Upper lobe of left lung (tissue), 6 donors: Measurements from ENCODE around the gene ALG10. TPM values are rescaled to one million over a fixed set of nuclear protein-coding genes. Genes with fewer than 3 reads are reported as not detected.
"Not testable (repeated sequence)": the region's sequence is repeated elsewhere in the genome, so short reads cannot be mapped to it uniquely, and the experiment has no call there.

ENCODE experiments used
- ATAC-seq, 2 donors: fragments of 200-7000 bp; cut with Tn5 transposase; one replicate each; pipeline ENCODE4 v1.9.1; 2022; ENCODE audit warnings: mild to moderate bottlenecking in 2 of 2, moderate library complexity in 2 of 2; ENCODE audit not compliant: low FRiP score in 2 of 2
- DNase-seq, 2 donors: peaks; one replicate each; pipeline ENCODE4 v3.0.0-alpha.2; 2019 to 2020
- H3K27ac ChIP-seq, 4 donors: fragments of 200-600 bp; sonication (generic); one replicate each; pipeline ENCODE4 v1.5.1; 2016 to 2019
- H3K27me3 ChIP-seq, 4 donors: fragments of 200-600 bp; sonication (generic); one replicate each; pipeline ENCODE4 v1.5.1; 2017 to 2019
- H3K36me3 ChIP-seq, 4 donors: fragments of 200-600 bp; sonication (generic); one replicate each; pipeline ENCODE4 v1.5.1; 2016 to 2019
- H3K4me1 ChIP-seq, 4 donors: fragments of 200-600 bp; sonication (generic); one replicate each; pipeline ENCODE4 v1.5.1; 2018 to 2019
- H3K4me3 ChIP-seq, 4 donors: fragments of 200-600 bp; sonication (generic); one replicate each; pipeline ENCODE4 v1.5.1; 2017 to 2019; ENCODE audit warnings: mild to moderate bottlenecking in 2 of 4, moderate library complexity in 1 of 4
- H3K9me3 ChIP-seq, 4 donors: fragments of 200-600 bp; sonication (generic); one replicate each; pipeline ENCODE4 v1.5.1; 2018 to 2019
- CTCF ChIP-seq, 6 experiments: fragments of 450-650 bp in 4 of 6; fragments of 200-600 bp in 2 of 6; sonication (generic) in 2 of 6; IDR thresholded peaks; one replicate each; pipeline ENCODE4 v1.5.1; 2016 to 2019; ENCODE audit warnings: antibody characterized with exemption in 6 of 6
- EP300 ChIP-seq, 4 donors: sonication (generic); formaldehyde crosslinking; IDR thresholded peaks; one replicate each; pipeline ENCODE4 v1.5.1; 2017; ENCODE audit warnings: antibody characterized with exemption in 4 of 4, control low read depth in 2 of 4
- POLR2A ChIP-seq, 4 donors: fragments of 450-650 bp; IDR thresholded peaks; one replicate each; pipeline ENCODE4 v1.5.1; 2016 to 2017; ENCODE audit warnings: antibody characterized with exemption in 4 of 4, mild to moderate bottlenecking in 2 of 4
- POLR2AphosphoS5 ChIP-seq, 2 donors: sonication (generic); formaldehyde crosslinking; IDR thresholded peaks; one replicate each; pipeline ENCODE4 v1.5.1; 2017; ENCODE audit warnings: antibody characterized with exemption in 2 of 2
- WGBS, 2 donors: methylation state at CpG; one replicate each; pipeline ENCODE4 v1.1.5; 2017 to 2018; 5-methylcytosine and 5-hydroxymethylcytosine counted together
- total RNA-seq, 6 donors: library from RNA; depleted of rRNA in 4 of 6; stranded (reverse); fragments of >200 nt in 4 of 6; gene quantifications; one replicate each; pipeline versions ENCODE4 v1.1.0 to v1.2.1, GENCODE V29; 2016 to 2021
- donor health status: DM: no; HTN: no; CAD: no; lungs with moderate emphysema.
- donor health status: DM: no; HTN: yes; CAD: no; lungs with severe emphysema.

The ALG10 gene
- total RNA-seq, 6 donors from 2014 or later, result 3.8 to 9.3 (median 5.4) TPM

- 17 to 31% methylated on average over 1 of the region's 1 CpG for WGBS, 2 donors
- H3K9me3 ChIP-seq, result no peaks in the 10 kb centered on the region
- no peak overlapping the region for H3K4me3 ChIP-seq
- no peak for TF ChIP-seq EP300 (IDR thresholded peaks at IDR 0.05)
- TF ChIP-seq CTCF (IDR thresholded peaks at IDR 0.05), result peak in 3 of 6 experiments; percentile 18 to 29 (median 24)
- H3K36me3 ChIP-seq, result no peaks in the 10 kb centered on the region
- no peak overlapping the region for H3K27ac ChIP-seq
- no peaks in the 10 kb centered on the region for H3K4me1 ChIP-seq
- no peak for ATAC-seq
- H3K27me3 ChIP-seq, result no peaks in the 10 kb centered on the region
- no peak for DNase-seq
These were observed 11.5 kb downstream of the ALG10 start for GRCh38 chr12:34033628-34034296.

GRCh38 chr12:34038357-34038756, 16.1 kb downstream of the ALG10 start:
- H3K27ac ChIP-seq, ATAC-seq, H3K4me3 ChIP-seq, H3K4me1 ChIP-seq, DNase-seq, H3K27me3 ChIP-seq, H3K9me3 ChIP-seq, H3K36me3 ChIP-seq: not testable (repeated sequence)
- 80 to 84% methylated on average over 3 of the region's 3 CpGs for WGBS, 2 donors

- DNase-seq (no peak), ATAC-seq (no peak)
- no peak overlapping the region for H3K4me3 ChIP-seq
- H3K36me3 ChIP-seq, result no peaks in the 10 kb centered on the region
- no peaks in the 10 kb centered on the region for H3K4me1 ChIP-seq
- peaks cover 0 to 13% (median 3%) of the 10 kb centered on the region in 4 donors for H3K9me3 ChIP-seq
- no peak for TF ChIP-seq POLR2A (IDR thresholded peaks at IDR 0.05)
- TF ChIP-seq CTCF (IDR thresholded peaks at IDR 0.05), result no peak
- TF ChIP-seq EP300 (IDR thresholded peaks at IDR 0.05), result no peak
- no peak for TF ChIP-seq POLR2AphosphoS5 (IDR thresholded peaks at IDR 0.05)
- H3K27ac ChIP-seq, result no peak overlapping the region
- H3K27me3 ChIP-seq, result no peaks in the 10 kb centered on the region
These were observed 24.3 kb downstream of the ALG10 start for GRCh38 chr12:34046570-34046969.

GRCh38 chr12:34047855-34048254, 25.6 kb downstream of the ALG10 start:
- H3K27ac ChIP-seq, H3K27me3 ChIP-seq, ATAC-seq, H3K36me3 ChIP-seq, H3K4me1 ChIP-seq, DNase-seq, H3K4me3 ChIP-seq: not testable (repeated sequence)
- peaks cover 0 to 13% (median 3%) of the 10 kb centered on the region in 4 donors for H3K9me3 ChIP-seq
- WGBS, 2 donors, result 53 to 76% methylated on average over 2 of the region's 2 CpGs

GRCh38 chr12:34048714-34049113, 26.4 kb downstream of the ALG10 start:
- no peaks in the 10 kb centered on the region for H3K27me3 ChIP-seq
- TF ChIP-seq POLR2A (IDR thresholded peaks at IDR 0.05), result no peak
- TF ChIP-seq CTCF (IDR thresholded peaks at IDR 0.05), result no peak
- no peak for TF ChIP-seq EP300 (IDR thresholded peaks at IDR 0.05)
- no peak for TF ChIP-seq POLR2AphosphoS5 (IDR thresholded peaks at IDR 0.05)
- DNase-seq (no peak), ATAC-seq (no peak)
- WGBS, 2 donors, result 90 to 97% methylated on average over 2 of the region's 2 CpGs
- no peaks in the 10 kb centered on the region for H3K4me1 ChIP-seq
- H3K4me3 ChIP-seq, result no peak overlapping the region
- H3K36me3 ChIP-seq, result no peaks in the 10 kb centered on the region
- peaks cover 0 to 13% (median 3%) of the 10 kb centered on the region in 4 donors for H3K9me3 ChIP-seq
- H3K27ac ChIP-seq, result no peak overlapping the region

- Histone ChIP-seq H3K9me3 (peaks cover 0 to 13% (median 3%) of the 10 kb centered on the region in 4 donors), H3K4me3 (no peak overlapping the region), H3K27me3 (no peaks in the 10 kb centered on the region), H3K4me1 (no peaks in the 10 kb centered on the region), H3K27ac (no peak overlapping the region), H3K36me3 (no peaks in the 10 kb centered on the region)
- WGBS, 2 donors, result 68 to 73% methylated on average over 1 of the region's 1 CpG
- DNase-seq (no peak), ATAC-seq (no peak)
- TF ChIP-seq EP300 (IDR thresholded peaks at IDR 0.05) (no peak), CTCF (IDR thresholded peaks at IDR 0.05) (no peak), POLR2AphosphoS5 (IDR thresholded peaks at IDR 0.05) (no peak), POLR2A (IDR thresholded peaks at IDR 0.05) (no peak)
These were observed 29.2 kb downstream of the ALG10 start for GRCh38 chr12:34051486-34051885.
